ENCODE data around the gene SLC6A7.

Gene SLC6A7

GRCh38 chr5:150249744-150250143 lies 59.9 kb downstream of the SLC6A7 start:
- DNase-seq (ENCODE audit: low read depth): no peak
- H3K4me3 ChIP-seq (ENCODE audit: low read length): no peak overlapping the region
- TF ChIP-seq CTCF (IDR thresholded peaks at IDR 0.05; ENCODE audit: insufficient read depth, low read depth, low read length, missing control alignments): no peak

GRCh38 chr5:150251504-150251903 lies 61.6 kb downstream of the SLC6A7 start:
- no peak for TF ChIP-seq CTCF (IDR thresholded peaks at IDR 0.05; ENCODE audit: insufficient read depth, low read depth, low read length, missing control alignments)
- DNase-seq (ENCODE audit: low read depth): no peak
- H3K4me3 ChIP-seq (ENCODE audit: low read length): no peak overlapping the region

GRCh38 chr5:150252489-150252888 lies 62.6 kb downstream of the SLC6A7 start:
- no peak for DNase-seq (ENCODE audit: low read depth)
- no peak overlapping the region for H3K4me3 ChIP-seq (ENCODE audit: low read length)
- no peak for TF ChIP-seq CTCF (IDR thresholded peaks at IDR 0.05; ENCODE audit: insufficient read depth, low read depth, low read length, missing control alignments)

GRCh38 chr5:150253416-150254208 lies 63.8 kb downstream of the SLC6A7 start:
- no peak for TF ChIP-seq CTCF (IDR thresholded peaks at IDR 0.05; ENCODE audit: insufficient read depth, low read depth, low read length, missing control alignments)

GRCh38 chr5:150254363-150254762 lies 64.5 kb downstream of the SLC6A7 start:
- DNase-seq (ENCODE audit: low read depth): no peak
- no peak for TF ChIP-seq CTCF (IDR thresholded peaks at IDR 0.05; ENCODE audit: insufficient read depth, low read depth, low read length, missing control alignments)
- no peak overlapping the region for H3K4me3 ChIP-seq (ENCODE audit: low read length)

More at GRCh38 chr5:150253416-150254208, 63.8 kb downstream of the SLC6A7 start:
- H3K4me3 ChIP-seq (ENCODE audit: low read length): no peak overlapping the region
- no peak for DNase-seq (ENCODE audit: low read depth)

GRCh38 chr5:150254774-150255173 lies 64.9 kb downstream of the SLC6A7 start:
- no peak for DNase-seq (ENCODE audit: low read depth)
- no peak for TF ChIP-seq CTCF (IDR thresholded peaks at IDR 0.05; ENCODE audit: insufficient read depth, low read depth, low read length, missing control alignments)
- no peak overlapping the region for H3K4me3 ChIP-seq (ENCODE audit: low read length)

All from epithelial cell of esophagus (primary cell).